ENCODE data around the gene EIF2A.
"Not testable (repeated sequence)": the region's sequence is repeated elsewhere in the genome, so short reads cannot be mapped to it uniquely, and the experiment has no call there.

The EIF2A gene

GRCh38 chr3:150600647-150601530 is 54.3 kb downstream of the EIF2A start:
- not testable (repeated sequence) for DNase-seq (ENCODE audit: low spot score); FAIRE-seq

GRCh38 chr3:150602426-150603152 is 56.0 kb downstream of the EIF2A start:
- DNase-seq (ENCODE audit: low spot score), result no peak
- FAIRE-seq, result no peak

GRCh38 chr3:150603153-150603979 is 56.8 kb downstream of the EIF2A start, which contains the start of gene SELENOT:
Gene SELENOT, plus strand, starts transcription at chr3:150603321. Its CDS starts 42 bp downstream, at chr3:150603363.
- DNase-seq (ENCODE audit: low spot score), result peak; percentile 96
- peak; percentile 75 for FAIRE-seq

- no peak for DNase-seq (ENCODE audit: low spot score)
These were observed 57.4 kb downstream of the EIF2A start for GRCh38 chr3:150603980-150604319.

GRCh38 chr3:150605998-150606641 is 59.5 kb downstream of the EIF2A start:
- DNase-seq (ENCODE audit: low spot score), result no peak
- FAIRE-seq, result no peak

More at GRCh38 chr3:150603980-150604319, 57.4 kb downstream of the EIF2A start:
- no peak for FAIRE-seq

- FAIRE-seq (no peak), DNase-seq (ENCODE audit: low spot score) (no peak)
These were observed 60.9 kb downstream of the EIF2A start for GRCh38 chr3:150607267-150608065.

- no peak for DNase-seq (ENCODE audit: low spot score)
- no peak for FAIRE-seq
These were observed 63.4 kb downstream of the EIF2A start for GRCh38 chr3:150609988-150610387.

- FAIRE-seq (no peak), DNase-seq (ENCODE audit: low spot score) (no peak)
These were observed 64.2 kb downstream of the EIF2A start for GRCh38 chr3:150610785-150611184.

- FAIRE-seq (no peak), DNase-seq (ENCODE audit: low spot score) (no peak)
These were observed 65.1 kb downstream of the EIF2A start for GRCh38 chr3:150611666-150612065.

GRCh38 chr3:150612494-150612893 is 65.9 kb downstream of the EIF2A start:
- DNase-seq (ENCODE audit: low spot score) (no peak), FAIRE-seq (no peak)

- DNase-seq (ENCODE audit: low spot score) (no peak), FAIRE-seq (no peak)
These were observed 66.4 kb downstream of the EIF2A start for GRCh38 chr3:150613034-150613433.

GRCh38 chr3:150613709-150614480 is 67.3 kb downstream of the EIF2A start:
- FAIRE-seq, result no peak

GRCh38 chr3:150620002-150620689 is 73.6 kb downstream of the EIF2A start:
- FAIRE-seq (no peak), DNase-seq (ENCODE audit: low spot score) (no peak)

More at GRCh38 chr3:150613709-150614480, 67.3 kb downstream of the EIF2A start:
- DNase-seq (ENCODE audit: low spot score), result no peak

- not testable (repeated sequence) for DNase-seq (ENCODE audit: low spot score); FAIRE-seq
These were observed 76.4 kb downstream of the EIF2A start for GRCh38 chr3:150622955-150623354.

GRCh38 chr3:150623945-150624344 is 77.4 kb downstream of the EIF2A start:
- FAIRE-seq, result no peak

GRCh38 chr3:150626148-150626930 is 79.8 kb downstream of the EIF2A start:
- DNase-seq (ENCODE audit: low spot score) (no peak), FAIRE-seq (no peak)

More at GRCh38 chr3:150623945-150624344, 77.4 kb downstream of the EIF2A start:
- DNase-seq (ENCODE audit: low spot score), result no peak

- DNase-seq (ENCODE audit: low spot score) (no peak), FAIRE-seq (no peak)
These were observed 81.0 kb downstream of the EIF2A start for GRCh38 chr3:150627557-150627956.

All from RCC 7860 (cell line).